SJCRH30 (cell line): ENCODE measurements around the gene DKK3. TPM values are rescaled to one million over a fixed set of nuclear protein-coding genes. Genes with fewer than 3 reads are reported as not detected.

Experiments
- DNase-seq, 2 experiments: peaks; one replicate each; pipeline ENCODE4 v3.0.0-alpha.2; 2015 to 2020
- H3K27ac ChIP-seq: fragments of 250-450 bp; sonication (Bioruptor Pico); 2 replicates; pipeline ENCODE4 v1.5.1; 2020; ENCODE audit warnings: mild to moderate bottlenecking, moderate library complexity
- H3K27me3 ChIP-seq: fragments of 250-450 bp; sonication (Bioruptor Pico); 2 replicates; pipeline ENCODE4 v1.5.1; 2020; ENCODE audit warnings: mild to moderate bottlenecking, moderate library complexity
- H3K36me3 ChIP-seq: fragments of 250-450 bp; sonication (Bioruptor Pico); 2 replicates; pipeline ENCODE4 v1.5.1; 2020; ENCODE audit warnings: mild to moderate bottlenecking, moderate library complexity
- H3K4me1 ChIP-seq: fragments of 250-450 bp; sonication (Bioruptor Pico); 2 replicates; pipeline ENCODE4 v1.5.1; 2020; ENCODE audit warnings: mild to moderate bottlenecking, moderate library complexity
- H3K4me3 ChIP-seq: fragments of 250-450 bp; sonication (Bioruptor Pico); 2 replicates; pipeline ENCODE4 v1.5.1; 2020; ENCODE audit warnings: mild to moderate bottlenecking, moderate library complexity
- H3K9me3 ChIP-seq: fragments of 250-450 bp; sonication (Bioruptor Pico); replicated peaks from 2 replicates; pipeline ENCODE4 v1.5.1; 2020; ENCODE audit warnings: mild to moderate bottlenecking, moderate library complexity
- total RNA-seq: library from RNA; depleted of rRNA; stranded (reverse); fragments of >200 nt; shearing (Covaris generic); gene quantifications from 2 replicates; pipeline ENCODE4 v1.2.3, GENCODE V29; 2014; rRNA removed

The DKK3 gene
- 11.7 and 13.9 TPM in 2 replicates for total RNA-seq

DNA sequence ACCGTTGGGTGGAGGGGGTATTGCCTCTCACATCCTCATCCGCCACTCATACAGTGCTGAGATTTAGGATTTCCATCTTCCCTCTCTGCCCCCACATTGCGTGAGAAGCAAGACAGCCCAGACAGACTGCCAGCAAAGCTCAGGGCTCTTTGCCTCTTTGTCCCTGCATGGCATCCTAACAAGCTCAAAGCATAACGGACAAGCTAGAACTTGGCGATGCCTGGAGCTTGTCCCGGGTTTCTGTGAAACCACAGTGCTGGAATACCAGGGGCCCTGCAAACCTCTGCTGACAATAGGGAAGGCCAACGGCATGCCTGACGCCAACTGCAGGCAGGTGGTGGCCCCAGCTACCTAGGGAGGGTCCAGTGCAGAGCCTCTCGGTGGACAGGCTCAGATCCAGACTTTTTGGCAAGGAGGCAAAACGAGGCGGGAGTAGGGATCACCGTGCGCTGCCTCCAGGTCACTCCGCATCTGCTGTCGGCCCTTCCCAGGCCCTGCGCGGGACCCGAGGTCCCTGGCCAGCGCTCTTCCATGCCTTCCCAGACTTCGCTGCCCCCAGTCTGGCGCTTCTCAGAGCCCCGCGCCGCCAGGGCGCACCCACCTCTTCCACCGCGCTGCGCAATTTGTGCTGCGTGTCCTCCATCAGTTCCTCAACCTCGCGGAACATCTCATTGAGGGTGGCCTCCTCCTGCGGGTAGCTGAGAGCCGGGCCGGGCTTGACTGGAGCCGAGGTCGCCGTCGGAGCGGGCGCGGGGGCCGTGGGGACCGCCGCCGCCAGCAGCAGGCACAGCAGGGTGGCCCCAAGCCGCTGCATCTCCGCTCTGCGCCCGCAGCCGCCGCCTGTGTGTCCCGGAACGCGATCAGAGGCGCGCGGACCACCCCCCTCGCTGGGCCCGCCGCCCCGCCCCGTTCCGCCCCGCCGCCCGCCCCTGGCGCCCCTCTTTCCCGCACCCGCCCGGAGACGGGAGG is at the start of gene DKK3:
DKK3 (minus strand) TSS at position 858 of the 969 bp plus-strand sequence; CDS start at position 814, 44 bp downstream.
- DNase-seq: peak in 1 of 2 experiments; percentile 31
- Histone ChIP-seq H3K36me3 (no peaks in the 10 kb centered on the region), H3K4me1 (peaks cover 6% of the 10 kb centered on the region; the same call in 1 of the 2 replicates), H3K27me3 (no peaks in the 10 kb centered on the region), H3K4me3 (peak within 1 kb of the TSS; percentile 66), H3K9me3 (no peaks in the 10 kb centered on the region), H3K27ac (no peak within 1 kb of the TSS)

DNA sequence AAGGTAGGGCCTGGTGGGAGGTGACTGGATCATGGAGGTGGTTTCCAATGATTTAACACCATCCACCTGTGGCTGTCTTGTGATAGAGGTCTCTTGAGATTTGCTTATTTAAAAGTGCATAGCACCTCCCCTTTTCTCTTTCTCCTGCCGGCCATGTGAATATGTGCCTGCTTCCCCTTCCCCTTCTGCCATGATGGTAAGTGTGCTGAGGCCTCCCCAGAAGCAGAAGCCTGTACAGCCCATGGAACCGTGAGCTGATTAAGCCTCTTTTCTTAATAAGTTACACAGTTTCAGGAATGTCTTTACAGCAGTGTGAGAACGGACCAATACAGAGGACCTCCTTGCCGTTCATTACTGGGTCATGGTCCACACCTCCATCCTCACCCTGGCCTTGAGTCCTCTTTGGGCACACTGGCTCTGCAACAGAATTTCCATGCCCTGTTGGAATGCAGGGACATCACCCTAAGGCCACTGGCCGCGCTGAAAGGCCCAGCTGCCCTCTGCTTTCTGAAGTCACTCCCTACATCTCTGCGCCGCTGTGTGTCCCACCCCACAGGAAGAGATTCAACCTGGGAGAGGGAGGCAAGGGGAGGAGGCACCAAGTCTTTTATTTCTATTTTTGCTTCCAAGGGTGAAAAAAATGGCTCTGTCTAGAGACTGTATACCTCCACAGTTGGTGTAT is 49.0 kb upstream of the DKK3 start:
- H3K27ac ChIP-seq: no peak overlapping the region
- no peaks in the 10 kb centered on the region for H3K36me3 ChIP-seq
- no peak overlapping the region for H3K4me3 ChIP-seq
- no peaks in the 10 kb centered on the region for H3K4me1 ChIP-seq
- no peaks in the 10 kb centered on the region for H3K27me3 ChIP-seq
- H3K9me3 ChIP-seq: no peaks in the 10 kb centered on the region; the same call in 1 of the 2 replicates
- no peak for DNase-seq

DNA sequence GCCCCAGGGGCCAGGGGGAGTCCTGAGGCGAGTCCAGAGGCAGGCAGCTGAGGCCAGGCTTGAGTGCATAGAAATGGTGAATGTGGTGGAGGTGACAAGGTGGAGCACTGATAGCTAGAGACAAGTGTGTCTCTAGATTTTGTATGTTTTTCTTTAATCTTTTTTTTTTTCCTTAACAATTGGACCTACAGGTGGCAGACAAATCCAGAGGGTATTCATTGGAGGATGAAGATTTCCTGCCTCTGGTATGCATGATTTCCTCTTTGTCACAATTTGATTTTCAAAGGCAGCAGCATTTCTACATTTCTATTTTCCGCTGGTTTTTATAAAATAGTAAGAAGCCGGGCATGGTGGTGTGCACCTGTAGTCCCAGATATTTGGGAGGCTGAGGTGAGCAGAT is 47.7 kb upstream of the DKK3 start:
- Histone ChIP-seq H3K27me3 (no peaks in the 10 kb centered on the region), H3K36me3 (no peaks in the 10 kb centered on the region), H3K9me3 (no peaks in the 10 kb centered on the region; the same call in 1 of the 2 replicates), H3K4me1 (no peaks in the 10 kb centered on the region), H3K4me3 (no peak overlapping the region), H3K27ac (no peak overlapping the region)
- DNase-seq: no peak

GRCh38 chr11:12053606-12054361 is 45.4 kb upstream of the DKK3 start:
- no peak overlapping the region for H3K27ac ChIP-seq
- DNase-seq: no peak
- H3K9me3 ChIP-seq: no peaks in the 10 kb centered on the region; the same call in 1 of the 2 replicates

DNA sequence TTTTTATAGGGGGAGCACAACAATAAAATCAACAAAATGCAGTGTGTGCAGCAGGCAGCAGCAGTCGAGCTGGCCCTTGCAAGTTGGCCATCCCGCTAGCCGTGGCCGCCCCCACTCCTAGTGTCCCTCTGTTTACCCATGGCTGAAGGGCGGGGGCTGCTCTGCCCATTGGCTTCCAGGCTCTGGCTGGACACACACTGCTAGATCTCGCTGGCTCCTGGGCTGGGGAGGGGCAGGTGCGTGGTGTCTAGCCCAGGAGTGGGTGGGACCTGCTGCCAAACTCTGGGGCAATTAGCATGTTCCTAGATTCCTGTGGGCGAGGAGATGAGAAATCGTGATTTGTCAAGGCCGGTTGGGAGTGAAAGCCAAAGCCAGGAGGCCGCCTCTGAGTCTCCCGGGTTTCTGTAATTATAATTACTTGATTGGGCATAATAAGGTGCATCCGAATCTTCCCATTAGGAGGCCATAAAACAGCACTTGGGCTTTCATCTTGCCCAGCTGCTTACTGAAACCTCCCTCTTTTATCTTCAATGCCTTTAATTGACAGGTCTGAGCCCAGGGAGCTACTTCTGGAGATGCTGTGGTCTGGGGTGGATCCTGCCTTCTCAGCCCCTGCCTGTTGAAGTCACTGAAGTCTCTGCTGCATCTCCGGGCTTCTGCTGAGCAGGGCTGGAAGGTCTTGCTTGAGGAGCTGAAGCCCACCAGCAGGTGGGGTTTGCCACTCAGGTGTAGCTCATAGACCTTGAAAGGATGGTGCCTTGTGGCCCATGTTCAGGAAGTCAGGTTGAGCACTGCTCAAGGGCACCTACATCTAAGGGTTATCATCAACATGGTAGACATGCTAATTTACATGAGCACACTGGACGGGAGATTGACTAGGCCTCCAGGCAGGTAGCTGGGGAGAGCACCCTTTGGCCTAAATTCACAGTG is 44.5 kb upstream of the DKK3 start:
- DNase-seq: no peak
- no peaks in the 10 kb centered on the region for H3K36me3 ChIP-seq
- no peaks in the 10 kb centered on the region for H3K27me3 ChIP-seq
- H3K4me1 ChIP-seq: no peaks in the 10 kb centered on the region
- H3K4me3 ChIP-seq: no peak overlapping the region
- H3K27ac ChIP-seq: no peak overlapping the region
- no peaks in the 10 kb centered on the region; the same call in 1 of the 2 replicates for H3K9me3 ChIP-seq

More at GRCh38 chr11:12053606-12054361, 45.4 kb upstream of the DKK3 start:
- Histone ChIP-seq H3K4me3 (no peak overlapping the region), H3K27me3 (no peaks in the 10 kb centered on the region), H3K4me1 (no peaks in the 10 kb centered on the region), H3K36me3 (no peaks in the 10 kb centered on the region)

DNA sequence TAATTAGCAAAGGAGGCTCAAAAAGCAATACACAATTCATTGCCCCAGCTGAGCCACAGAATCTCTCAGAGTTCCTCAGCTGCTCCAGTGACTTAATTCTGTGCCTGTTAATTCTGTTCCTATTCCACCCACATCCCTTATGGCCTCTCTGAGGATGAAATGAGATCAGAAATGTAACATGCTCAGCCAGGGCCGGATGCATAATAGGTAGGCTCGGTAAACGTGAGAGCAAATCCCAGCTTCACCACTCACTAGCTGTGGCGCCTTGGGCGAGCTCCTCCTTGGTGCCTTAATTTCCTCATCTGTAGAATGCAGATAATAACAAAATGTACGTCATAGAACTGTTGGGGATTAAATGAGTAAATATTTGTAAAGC is 42.8 kb upstream of the DKK3 start:
- H3K36me3 ChIP-seq: no peaks in the 10 kb centered on the region
- H3K4me3 ChIP-seq: no peak overlapping the region
- H3K4me1 ChIP-seq: no peaks in the 10 kb centered on the region
- no peaks in the 10 kb centered on the region for H3K27me3 ChIP-seq
- H3K27ac ChIP-seq: no peak overlapping the region
- H3K9me3 ChIP-seq: no peaks in the 10 kb centered on the region
- DNase-seq: no peak

GRCh38 chr11:12050470-12051286 is 42.3 kb upstream of the DKK3 start:
- H3K4me3 ChIP-seq: no peak overlapping the region
- no peak overlapping the region for H3K27ac ChIP-seq
- no peaks in the 10 kb centered on the region for H3K36me3 ChIP-seq
- H3K4me1 ChIP-seq: no peaks in the 10 kb centered on the region
- no peak for DNase-seq
- no peaks in the 10 kb centered on the region for H3K27me3 ChIP-seq
- no peaks in the 10 kb centered on the region for H3K9me3 ChIP-seq

DNA sequence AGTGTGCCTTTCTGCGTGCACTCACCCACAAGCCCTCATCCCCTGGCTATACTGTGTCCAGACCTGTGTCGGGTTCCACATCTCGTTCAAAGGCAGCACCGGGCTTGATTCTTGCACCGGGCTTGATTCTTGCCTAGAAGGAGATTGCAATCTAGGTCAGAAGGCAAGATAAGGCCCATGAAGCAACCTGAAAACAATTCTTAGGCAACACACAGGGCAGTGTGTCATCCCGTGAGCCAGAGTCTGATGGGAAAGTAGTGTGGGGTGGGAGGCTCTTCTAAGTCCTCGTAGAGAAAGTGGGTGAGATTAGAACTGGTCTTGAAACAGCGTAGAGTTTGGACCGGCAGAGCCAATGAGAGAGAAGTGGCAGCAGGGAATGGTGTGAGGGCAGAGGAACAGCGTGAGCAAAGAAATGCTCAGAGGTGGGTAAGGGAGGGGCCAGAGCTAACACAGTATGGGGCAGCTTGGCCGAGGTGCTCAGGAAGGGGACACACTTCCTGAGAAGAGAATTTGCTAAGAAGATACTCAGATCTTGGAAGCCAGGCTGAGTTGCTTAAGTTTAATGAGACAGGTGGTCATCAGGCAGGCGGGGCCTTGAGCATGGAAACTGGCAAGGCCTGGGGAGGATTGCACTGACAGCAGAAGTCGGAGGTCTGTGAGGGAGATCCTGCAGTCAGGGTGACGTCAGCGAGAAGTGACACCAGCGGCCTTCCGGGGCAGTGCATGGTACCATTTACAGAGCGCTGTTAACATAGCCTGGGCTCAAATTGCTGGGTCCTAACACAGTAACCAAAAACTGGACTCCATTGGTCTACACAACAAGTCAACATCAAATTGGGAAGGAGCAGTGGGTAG is 40.7 kb upstream of the DKK3 start:
- Histone ChIP-seq H3K27ac (no peak overlapping the region), H3K36me3 (no peaks in the 10 kb centered on the region), H3K4me3 (no peak overlapping the region), H3K9me3 (no peaks in the 10 kb centered on the region), H3K4me1 (no peaks in the 10 kb centered on the region), H3K27me3 (no peaks in the 10 kb centered on the region)
- no peak for DNase-seq

GRCh38 chr11:12046636-12047236 is 38.3 kb upstream of the DKK3 start:
- H3K4me3 ChIP-seq: no peak overlapping the region
- no peaks in the 10 kb centered on the region; the same call in 1 of the 2 replicates for H3K9me3 ChIP-seq
- H3K36me3 ChIP-seq: no peaks in the 10 kb centered on the region
- no peak overlapping the region for H3K27ac ChIP-seq
- no peaks in the 10 kb centered on the region for H3K27me3 ChIP-seq
- H3K4me1 ChIP-seq: peaks cover 8% of the 10 kb centered on the region
- DNase-seq: no peak

DNA sequence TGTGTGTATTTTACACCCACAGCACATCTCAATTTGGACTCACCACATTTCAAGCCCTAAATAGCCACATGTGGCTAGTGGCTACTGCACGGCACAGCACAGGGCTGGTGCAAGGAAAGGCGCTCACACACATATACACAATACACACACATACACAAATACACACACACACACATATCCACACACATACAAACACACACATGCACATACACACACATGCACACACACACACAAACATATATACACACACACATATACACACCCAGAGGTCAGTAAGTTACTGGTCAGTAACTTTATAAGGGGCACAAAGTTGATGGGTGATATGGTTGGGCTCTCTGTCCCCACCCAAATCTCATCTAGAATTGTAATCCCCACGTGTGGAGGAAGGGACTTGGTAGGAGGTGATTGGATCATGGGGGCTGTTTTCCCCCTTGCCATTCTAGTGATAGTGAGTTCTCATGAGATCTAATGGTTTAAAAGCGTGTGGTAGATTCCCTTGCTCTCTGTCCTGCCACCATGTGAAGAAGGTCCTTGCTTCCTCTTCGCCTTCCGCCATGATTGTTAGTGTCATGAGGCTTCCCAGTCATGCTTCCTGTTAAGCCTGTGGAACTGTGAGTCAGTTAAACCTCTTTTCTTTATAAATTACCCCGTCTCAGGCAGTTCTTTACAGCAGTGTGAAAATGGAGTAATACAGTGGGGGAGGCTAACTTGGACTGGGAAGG is 37.6 kb upstream of the DKK3 start:
- Histone ChIP-seq H3K36me3 (no peaks in the 10 kb centered on the region), H3K4me1 (peaks cover 8% of the 10 kb centered on the region), H3K27me3 (no peaks in the 10 kb centered on the region), H3K4me3 (no peak overlapping the region), H3K27ac (no peak overlapping the region), H3K9me3 (no peaks in the 10 kb centered on the region; the same call in 1 of the 2 replicates)
- DNase-seq: no peak

- peaks cover 8% of the 10 kb centered on the region for H3K4me1 ChIP-seq
- no peaks in the 10 kb centered on the region for H3K36me3 ChIP-seq
- H3K27me3 ChIP-seq: no peaks in the 10 kb centered on the region
- no peak overlapping the region; the same call in 1 of the 2 replicates for H3K27ac ChIP-seq
- no peaks in the 10 kb centered on the region; the same call in 1 of the 2 replicates for H3K9me3 ChIP-seq
- DNase-seq: no peak
- H3K4me3 ChIP-seq: no peak overlapping the region; the same call in 1 of the 2 replicates
Observed at GRCh38 chr11:12044799-12045198, 36.4 kb upstream of the DKK3 start.
